H1 (cell line): ENCODE measurements around the gene TBX21. TPM values are rescaled to one million over a fixed set of nuclear protein-coding genes. Genes with fewer than 3 reads are reported as not detected.

Experiments used
- CTCF ChIA-PET: fragments of 300-600 bp; sonication (Branson Sonifier 250); formaldehyde crosslinking; loops from one replicate; lab custom pipeline; 2021; ENCODE audit not compliant: partially characterized antibody; lab: Charles Lee
- POLR2A ChIA-PET: fragments of 300-600 bp; sonication (Branson Sonifier 250); formaldehyde crosslinking; loops from one replicate; lab custom pipeline; 2021; ENCODE audit warnings: inconsistent platforms; ENCODE audit not compliant: partially characterized antibody; lab: Charles Lee
- DNase-seq, 2 experiments: peaks; one replicate each; pipeline versions ENCODE4 v3.0.0 to v3.0.0-alpha.2; 2010 to 2022; ENCODE audit warnings: low spot score in 2 of 2, low read depth in 1 of 2, mixed read lengths in 1 of 2
- FAIRE-seq: peaks from 2 replicates; lab custom pipeline; 2011; peaks lifted over from hg19 to GRCh38; lab: Jason Lieb, UNC
- H2AFZ ChIP-seq: 2 replicates; pipeline ENCODE4 v1.8.1; 2012; ENCODE audit warnings: low read length, inconsistent platforms
- H2AK5ac ChIP-seq: 2 replicates; pipeline ENCODE4 v1.6.1; 2013; ENCODE audit warnings: low read depth, low read length
- H2BK120ac ChIP-seq: replicated peaks from 2 replicates; pipeline ENCODE3; 2013; ENCODE audit warnings: low read depth, low read length, inconsistent platforms
- H2BK12ac ChIP-seq: 2 replicates; pipeline ENCODE4 v1.6.1; 2013; ENCODE audit warnings: low read depth, low read length
- H2BK15ac ChIP-seq: 2 replicates; pipeline ENCODE4 v1.6.1; 2013; ENCODE audit warnings: low read length
- H2BK20ac ChIP-seq: 2 replicates; pipeline ENCODE4 v1.6.1; 2013; ENCODE audit warnings: low read length
- H2BK5ac ChIP-seq: 2 replicates; pipeline ENCODE4 v1.6.1; 2013; ENCODE audit warnings: low read depth, low read length
- H3K14ac ChIP-seq: 2 replicates; pipeline ENCODE4 v1.6.1; 2013; ENCODE audit warnings: inconsistent platforms; ENCODE audit not compliant: insufficient read length
- H3K18ac ChIP-seq: 2 replicates; pipeline ENCODE4 v1.6.1; 2013; ENCODE audit warnings: low read length; ENCODE audit errors: extremely low read depth
- H3K23ac ChIP-seq: 2 replicates; pipeline ENCODE4 v1.6.1; 2013; ENCODE audit warnings: inconsistent platforms; ENCODE audit not compliant: insufficient read length
- H3K23me2 ChIP-seq: 2 replicates; pipeline ENCODE4 v1.6.1; 2013; ENCODE audit warnings: low read depth, low read length
- H3K27ac ChIP-seq: 2 replicates; pipeline ENCODE4 v1.6.1; 2011; ENCODE audit warnings: low read depth, low read length, inconsistent platforms
- H3K27me3 ChIP-seq, 4 experiments: replicated peaks in 1 of 4; 1 replicate in 1 of 4; 2 replicates in 3 of 4; pipeline versions ENCODE4 v1.6.1 to v1.8.1; 2011 to 2013; ENCODE audit warnings: low read length in 3 of 4, mild to moderate bottlenecking in 3 of 4, inconsistent platforms in 2 of 4, mixed read lengths in 2 of 4, moderate library complexity in 1 of 4; ENCODE audit not compliant: control insufficient read depth in 3 of 4, insufficient read depth in 3 of 4; ENCODE audit errors: extremely low read depth in 1 of 4
- H3K36me3 ChIP-seq, 4 experiments: 2 replicates each; pipeline versions ENCODE4 v1.6.1 to v1.8.1; 2011 to 2013; ENCODE audit warnings: mild to moderate bottlenecking in 4 of 4, low read length in 3 of 4, moderate library complexity in 2 of 4, control low read depth in 1 of 4, inconsistent platforms in 1 of 4; ENCODE audit not compliant: insufficient read depth in 4 of 4, control insufficient read depth in 2 of 4
- H3K4ac ChIP-seq: replicated peaks from 2 replicates; pipeline ENCODE3; 2013; ENCODE audit warnings: low read length, low read depth, mixed read lengths, inconsistent platforms; ENCODE audit not compliant: insufficient read length
- H3K4me1 ChIP-seq, 4 experiments: replicated peaks in 1 of 4; 1 replicate in 1 of 4; 2 replicates in 3 of 4; pipeline versions ENCODE4 v1.6.1 to v1.8.1; 2011 to 2013; ENCODE audit warnings: low read length in 3 of 4, inconsistent platforms in 2 of 4, mixed read lengths in 1 of 4; ENCODE audit not compliant: insufficient read depth in 4 of 4, control insufficient read depth in 3 of 4
- H3K4me2 ChIP-seq, 2 experiments: 2 replicates each; pipeline versions ENCODE4 v1.6.1 to v1.8.1; 2011 to 2013; ENCODE audit warnings: low read depth in 2 of 2, low read length in 2 of 2, control low read depth in 1 of 2, inconsistent platforms in 1 of 2, mild to moderate bottlenecking in 1 of 2; ENCODE audit not compliant: insufficient read depth in 1 of 2
- H3K4me3 ChIP-seq, 4 experiments: fragments of 200-600, 300-600 bp in 1 of 4; sonication (generic), shearing (Covaris generic), sonication (Bioruptor Twin) in 1 of 4; 2 replicates each; pipeline versions ENCODE4 v1.5.1 to v1.8.1; 2011 to 2016; ENCODE audit warnings: low read length in 4 of 4, low read depth in 3 of 4, control low read depth in 2 of 4, inconsistent platforms in 2 of 4, mild to moderate bottlenecking in 2 of 4, mixed read lengths in 1 of 4, moderate library complexity in 1 of 4; ENCODE audit not compliant: insufficient read depth in 2 of 4; ENCODE audit errors: extremely low read depth in 1 of 4
- H3K56ac ChIP-seq: replicated peaks from 2 replicates; pipeline ENCODE3; 2013; ENCODE audit warnings: low read depth, mild to moderate bottlenecking, mixed read lengths, low read length, inconsistent platforms; ENCODE audit not compliant: insufficient read length
- H3K79me1 ChIP-seq: 2 replicates; pipeline ENCODE4 v1.6.1; 2013; ENCODE audit warnings: low read depth, low read length, control low read depth
- H3K79me2 ChIP-seq, 2 experiments: 2 replicates each; pipeline versions ENCODE4 v1.6.1 to v1.8.1; 2012 to 2013; ENCODE audit warnings: low read length in 2 of 2, mild to moderate bottlenecking in 2 of 2, inconsistent platforms in 1 of 2; ENCODE audit not compliant: insufficient read depth in 2 of 2, control insufficient read depth in 1 of 2
- H3K9ac ChIP-seq, 4 experiments: replicated peaks in 1 of 4; 1 replicate in 1 of 4; 2 replicates in 3 of 4; pipeline versions ENCODE4 v1.6.1 to v1.8.1; 2011 to 2013; ENCODE audit warnings: low read depth in 3 of 4, low read length in 3 of 4, control low read depth in 2 of 4, mild to moderate bottlenecking in 2 of 4, moderate library complexity in 2 of 4, inconsistent platforms in 1 of 4; ENCODE audit errors: extremely low read depth in 1 of 4
- H3K9me3 ChIP-seq, 2 experiments: 2 replicates each; pipeline versions ENCODE4 v1.6.1 to v1.8.1; 2012 to 2013; ENCODE audit warnings: mild to moderate bottlenecking in 2 of 2, moderate library complexity in 2 of 2, control low read depth in 1 of 2, inconsistent platforms in 1 of 2, low read depth in 1 of 2, low read length in 1 of 2, mixed read lengths in 1 of 2; ENCODE audit not compliant: insufficient read depth in 2 of 2
- H4K20me1 ChIP-seq, 2 experiments: replicated peaks in 1 of 2; 2 replicates each; pipeline versions ENCODE3 to v1.8.1; 2011 to 2013; ENCODE audit warnings: inconsistent platforms in 2 of 2, low read length in 2 of 2, mild to moderate bottlenecking in 1 of 2; ENCODE audit not compliant: insufficient read depth in 2 of 2, control insufficient read depth in 1 of 2
- H4K5ac ChIP-seq: 2 replicates; pipeline ENCODE4 v1.6.1; 2013; ENCODE audit warnings: low read length, low read depth, mixed read lengths, inconsistent platforms; ENCODE audit not compliant: insufficient read length
- H4K8ac ChIP-seq: 2 replicates; pipeline ENCODE4 v1.8.0; 2013; ENCODE audit warnings: mild to moderate bottlenecking, moderate library complexity, low read length, inconsistent platforms; ENCODE audit not compliant: insufficient read depth; ENCODE audit errors: extremely low read depth
- H4K91ac ChIP-seq: replicated peaks from 2 replicates; pipeline ENCODE3; 2013; ENCODE audit warnings: low read length, mixed read lengths, inconsistent platforms; ENCODE audit not compliant: insufficient read length
- ATF3 ChIP-seq: IDR thresholded peaks from 2 replicates; pipeline ENCODE4 v1.6.1; 2011; ENCODE audit warnings: low read depth, mild to moderate bottlenecking, low read length; ENCODE audit not compliant: insufficient read depth
- BACH1 ChIP-seq: IDR thresholded peaks from 2 replicates; pipeline ENCODE4 v1.6.1; 2012; ENCODE audit warnings: low read length, improper control_type of control experiment
- BCL11A ChIP-seq, 2 experiments: IDR thresholded peaks; one replicate each; pipeline ENCODE4 v1.6.1; 2011; ENCODE audit warnings: low read depth in 2 of 2, low read length in 2 of 2, mild to moderate bottlenecking in 2 of 2
- KDM1A ChIP-seq: fragments of 200-600, 300-600 bp; sonication (generic); IDR thresholded peaks from 2 replicates; pipeline ENCODE4 v1.7.1; 2016; ENCODE audit warnings: mild to moderate bottlenecking, low read length, borderline replicate concordance
- PHF8 ChIP-seq: fragments of 200-600 bp; sonication (generic); conservative IDR thresholded peaks from 2 replicates; pipeline ENCODE4 v1.7.1; 2012; ENCODE audit warnings: low read depth, mild to moderate bottlenecking, inconsistent platforms, low read length, moderate library complexity
- POLR2AphosphoS5 ChIP-seq: IDR thresholded peaks from 2 replicates; pipeline ENCODE4 v1.6.1; 2011; ENCODE audit warnings: low read depth, low read length
- SIN3A ChIP-seq, 2 experiments: IDR thresholded peaks in 1 of 2; conservative IDR thresholded peaks in 1 of 2; 2 replicates each; pipeline ENCODE4 v1.6.1; 2011 to 2012; ENCODE audit warnings: low read length in 2 of 2, improper control_type of control experiment in 1 of 2, low read depth in 1 of 2, mild to moderate bottlenecking in 1 of 2
- SP2 ChIP-seq: IDR thresholded peaks from 2 replicates; pipeline ENCODE4 v1.6.1; 2012; ENCODE audit warnings: mild to moderate bottlenecking, low read length, inconsistent platforms
- SRF ChIP-seq: IDR thresholded peaks from 2 replicates; pipeline ENCODE4 v1.6.1; 2011; ENCODE audit warnings: mild to moderate bottlenecking, low read depth, low read length, moderate library complexity
- TAF1 ChIP-seq: IDR thresholded peaks from 2 replicates; pipeline ENCODE4 v1.6.1; 2011; ENCODE audit warnings: mild to moderate bottlenecking, low read depth, low read length
- WGBS, 2 experiments: shearing (Covaris generic) in 1 of 2; methylation state at CpG; one replicate each; pipeline versions ENCODE4 v1.1.6 to v1.1.7; 2013 to 2015; ENCODE audit warnings: low lambda C conversion rate in 2 of 2, mixed read lengths in 2 of 2, inconsistent platforms in 1 of 2, low coverage in 1 of 2, missing lambda C conversion rate in 1 of 2; ENCODE audit not compliant: insufficient replicate concordance in 2 of 2, insufficient coverage in 1 of 2, insufficient read length in 1 of 2; ENCODE audit errors: extremely low coverage in 1 of 2, missing lambda C conversion rate in 1 of 2; 5-methylcytosine and 5-hydroxymethylcytosine counted together
- polyA plus RNA-seq, 7 experiments: library from polyadenylated mRNA; depleted of rRNA in 3 of 7; stranded (reverse) in 5 of 7; unstranded in 2 of 7; fragments of >200 nt in 5 of 7; fragments of 200-250 nt in 2 of 7; gene quantifications; 1 replicate in 5 of 7; 2 replicates in 1 of 7; 4 replicates in 1 of 7; pipeline versions ENCODE4 v1.2.1 to v1.2.3, GENCODE V29; 2011 to 2013; ENCODE audit warnings: missing spikeins in 2 of 7, mixed read lengths in 2 of 7
- total RNA-seq: library from RNA; stranded (reverse); fragmentation: NEBNext Ultra II Directional; extraction: Animal tissue kit (Norgen Biotek cat#: 25700); gene quantifications from 2 replicates; pipeline ENCODE4 v1.2.1, GENCODE V29; 2021

The TBX21 gene
- total and polyA plus RNA-seq, 2 of the 8 experiments (the other 6 are each of a cell fraction or from before 2014, with no cell fraction given): not detected

GRCh38 chr17:47700471-47701449 lies 32.3 kb upstream of the TBX21 start:
- Histone ChIP-seq H2BK20ac (no peak overlapping the region), H3K79me2 (no peaks in the 10 kb centered on the region; a peak in 1 of 4 replicates), H3K23me2 (no peaks in the 10 kb centered on the region; the same call in 1 of the 2 replicates), H3K4ac (no peak overlapping the region), H4K5ac (no peak overlapping the region), H3K4me1 (peaks cover 0 to 4% (median 3%) of the 10 kb centered on the region in 4 experiments; a peak in 5 of 7 replicates), H3K27me3 (no peaks in the 10 kb centered on the region; a peak in 1 of 7 replicates), H3K18ac (no peak overlapping the region), H3K14ac (no peak overlapping the region), H2BK5ac (no peak overlapping the region), H2BK12ac (no peak overlapping the region), H3K4me3 (no peak overlapping the region), H3K9ac (no peak overlapping the region), H3K9me3 (no peaks in the 10 kb centered on the region), H3K36me3 (peaks cover 0 to 3% (median 0%) of the 10 kb centered on the region in 4 experiments; a peak in 1 of 8 replicates), H3K4me2 (no peak overlapping the region), H3K79me1 (no peaks in the 10 kb centered on the region; the same call in 1 of the 2 replicates), H4K20me1 (peaks cover 0 to 4% of the 10 kb centered on the region in 2 experiments), H4K91ac (no peak overlapping the region), H2AK5ac (no peak overlapping the region), H2BK15ac (no peak overlapping the region), H2BK120ac (no peak overlapping the region), H3K27ac (no peak overlapping the region), H3K23ac (no peak overlapping the region), H2AFZ (no peak overlapping the region), H4K8ac (no peak overlapping the region), H3K56ac (no peak overlapping the region)
- ChIA-PET POLR2A (interaction anchor here (0.6 to 41.8 kb wide), 5 partner anchors 8 to 311 kb away, joined by 3 to 1575 read pairs (median 3); partner anchors contain the start of gene KPNB1), CTCF (interaction anchor here (0.5 to 19.8 kb wide), 11 partner anchors 8 to 355 kb away, joined by 3 to 441 read pairs (median 7); partner anchors contain the start of gene TBX21)
- WGBS, 2 experiments: 91% methylated on average over 12 of the region's 13 CpGs; no CpG with 5 or more reads in 1 of the 2 experiments
- FAIRE-seq (no peak), DNase-seq (no peak)
- no peak for TF ChIP-seq ATF3
- TF ChIP-seq PHF8: no peak
- TF ChIP-seq SRF: no peak
- TF ChIP-seq TAF1: no peak
- no peak for TF ChIP-seq SIN3A (conservative IDR thresholded peaks at IDR 0.05 in 1 of 2, IDR thresholded peaks at IDR 0.05 in 1 of 2; ENCODE audit: low read depth in 1 of 2, low read length in 2 of 2)
- TF ChIP-seq BACH1: no peak
- no peak for TF ChIP-seq KDM1A
- no peak for TF ChIP-seq SP2
- no peak for TF ChIP-seq POLR2AphosphoS5
- no peak for TF ChIP-seq BCL11A (IDR thresholded peaks at IDR 0.05; ENCODE audit: low read depth in 2 of 2, low read length in 2 of 2)
